PFSK-1 (cell line): ENCODE data around the gene FOXN1.

Experiments used
- FOXP2 ChIP-seq: optimal IDR thresholded peaks from 2 replicates; pipeline ENCODE3; 2011; ENCODE audit warnings: borderline replicate concordance, control low read depth, inconsistent platforms; ENCODE audit not compliant: insufficient read depth; ENCODE audit errors: extremely low read length, extremely low read depth
- POLR2AphosphoS5 ChIP-seq: IDR thresholded peaks from 2 replicates; pipeline ENCODE4 v1.6.1; 2012; ENCODE audit warnings: low read depth, mild to moderate bottlenecking, control low read depth, low read length, moderate library complexity
- SIN3A ChIP-seq: IDR thresholded peaks from 2 replicates; pipeline ENCODE4 v1.6.1; 2012; ENCODE audit warnings: mild to moderate bottlenecking, low read length, moderate library complexity, borderline replicate concordance; ENCODE audit not compliant: insufficient read depth
- TAF1 ChIP-seq: IDR thresholded peaks from 2 replicates; pipeline ENCODE4 v1.6.1; 2012; ENCODE audit warnings: low read length, control low read depth, borderline replicate concordance; ENCODE audit not compliant: insufficient read depth
- TF ChIP-seq, protein P1 (sequence below), 2 experiments: IDR thresholded peaks; 2 replicates each; pipeline versions ENCODE4 v1.6.1 to v1.8.0; 2011 to 2012; ENCODE audit warnings: low read depth in 2 of 2, low read length in 2 of 2, control low read depth in 1 of 2, inconsistent platforms in 1 of 2, mild to moderate bottlenecking in 1 of 2, moderate library complexity in 1 of 2; ENCODE audit not compliant: insufficient read depth in 1 of 2

FOXN1 gene

DNA sequence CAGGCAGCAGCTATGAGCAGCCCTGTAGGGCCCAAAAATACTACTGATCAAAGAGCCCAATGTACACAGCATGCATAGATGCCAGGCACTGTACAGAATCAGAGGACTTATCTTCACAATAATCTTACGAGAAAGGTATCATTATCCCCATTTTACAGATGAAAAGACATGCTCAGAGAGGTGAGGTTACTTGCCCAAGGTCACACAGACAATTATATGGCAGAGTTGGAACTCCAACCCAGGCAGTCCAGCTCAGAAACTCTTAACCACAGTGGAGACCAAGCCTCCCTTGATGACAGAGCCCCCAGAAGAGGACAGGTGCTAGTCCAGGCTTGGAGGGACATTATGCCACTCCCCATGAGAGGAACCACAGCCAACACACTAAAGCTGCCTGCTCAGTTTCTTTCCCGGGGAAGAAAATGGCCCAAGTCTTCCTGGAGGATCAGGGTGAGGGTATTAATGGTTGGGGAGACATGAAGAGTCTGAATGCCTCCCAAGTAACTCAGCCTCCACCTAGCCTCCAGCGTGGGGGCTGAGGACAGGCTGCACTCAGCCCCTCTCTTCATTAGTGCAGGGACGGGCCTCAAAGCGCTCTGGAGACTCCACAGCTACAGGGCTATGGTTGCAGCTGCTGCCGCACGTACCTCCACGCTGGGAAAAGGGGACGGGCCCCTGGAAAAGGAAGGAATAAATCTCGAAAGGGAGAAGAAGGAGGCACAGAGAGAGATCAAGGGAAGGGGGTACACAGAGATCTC is 45.5 kb downstream of the FOXN1 start:
- no peak for TF ChIP-seq FOXP2
- no peak for TF ChIP-seq TAF1
- no peak for TF ChIP-seq POLR2AphosphoS5
- no peak for TF ChIP-seq SIN3A

DNA sequence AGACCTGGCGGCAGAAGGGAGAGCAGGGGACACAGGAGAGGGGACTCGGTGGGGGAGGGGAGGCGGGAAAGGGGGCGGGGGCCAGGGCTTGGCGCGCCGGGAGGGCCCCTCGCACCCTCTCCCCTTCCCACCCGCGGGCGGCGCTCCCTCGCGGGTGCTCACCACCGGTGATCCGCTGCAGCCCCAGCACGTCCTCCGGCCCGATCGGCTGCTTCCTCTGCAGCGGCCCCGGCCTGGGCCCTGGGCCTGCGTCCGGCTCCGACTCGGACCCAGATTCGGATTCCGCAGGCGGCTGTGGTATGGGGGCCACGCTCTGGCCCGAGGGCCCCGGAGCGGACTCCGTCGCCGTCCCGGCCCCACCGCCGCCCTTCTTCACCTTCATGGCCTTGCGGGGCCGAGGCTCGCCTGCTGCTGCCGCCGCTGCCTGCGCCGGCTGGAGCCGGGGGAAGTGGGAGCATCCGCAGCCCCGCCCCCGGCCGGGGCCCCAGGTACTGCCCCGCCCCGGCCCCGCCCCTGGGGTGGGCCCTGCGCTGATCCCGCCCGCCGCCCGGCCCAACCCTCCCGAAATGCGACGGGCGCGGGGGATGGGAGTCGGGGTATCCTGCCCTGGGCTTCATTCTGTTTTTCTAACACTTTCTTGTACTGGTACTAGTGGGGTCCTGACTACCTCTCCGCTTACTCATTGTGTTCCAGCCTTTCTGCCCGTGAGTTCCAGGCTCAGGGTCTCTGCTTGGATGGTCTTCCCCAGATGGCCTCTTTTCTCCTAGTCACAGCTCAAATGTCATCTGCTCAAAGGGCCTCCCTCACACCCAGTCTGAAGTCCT is 46.2 kb downstream of the FOXN1 start, which contains the start of gene UNC119:
Gene UNC119 (minus strand): TSS at position 449 of the 824 bp plus-strand sequence. CDS start 67 bp downstream, at position 382.
- TF ChIP-seq POLR2AphosphoS5 (peak; percentile 90), TAF1 (peak; percentile 77; the same call in 1 of the 2 replicates), FOXP2 (peak; percentile 13), SIN3A (no peak)
- TF ChIP-seq, protein P1, sequence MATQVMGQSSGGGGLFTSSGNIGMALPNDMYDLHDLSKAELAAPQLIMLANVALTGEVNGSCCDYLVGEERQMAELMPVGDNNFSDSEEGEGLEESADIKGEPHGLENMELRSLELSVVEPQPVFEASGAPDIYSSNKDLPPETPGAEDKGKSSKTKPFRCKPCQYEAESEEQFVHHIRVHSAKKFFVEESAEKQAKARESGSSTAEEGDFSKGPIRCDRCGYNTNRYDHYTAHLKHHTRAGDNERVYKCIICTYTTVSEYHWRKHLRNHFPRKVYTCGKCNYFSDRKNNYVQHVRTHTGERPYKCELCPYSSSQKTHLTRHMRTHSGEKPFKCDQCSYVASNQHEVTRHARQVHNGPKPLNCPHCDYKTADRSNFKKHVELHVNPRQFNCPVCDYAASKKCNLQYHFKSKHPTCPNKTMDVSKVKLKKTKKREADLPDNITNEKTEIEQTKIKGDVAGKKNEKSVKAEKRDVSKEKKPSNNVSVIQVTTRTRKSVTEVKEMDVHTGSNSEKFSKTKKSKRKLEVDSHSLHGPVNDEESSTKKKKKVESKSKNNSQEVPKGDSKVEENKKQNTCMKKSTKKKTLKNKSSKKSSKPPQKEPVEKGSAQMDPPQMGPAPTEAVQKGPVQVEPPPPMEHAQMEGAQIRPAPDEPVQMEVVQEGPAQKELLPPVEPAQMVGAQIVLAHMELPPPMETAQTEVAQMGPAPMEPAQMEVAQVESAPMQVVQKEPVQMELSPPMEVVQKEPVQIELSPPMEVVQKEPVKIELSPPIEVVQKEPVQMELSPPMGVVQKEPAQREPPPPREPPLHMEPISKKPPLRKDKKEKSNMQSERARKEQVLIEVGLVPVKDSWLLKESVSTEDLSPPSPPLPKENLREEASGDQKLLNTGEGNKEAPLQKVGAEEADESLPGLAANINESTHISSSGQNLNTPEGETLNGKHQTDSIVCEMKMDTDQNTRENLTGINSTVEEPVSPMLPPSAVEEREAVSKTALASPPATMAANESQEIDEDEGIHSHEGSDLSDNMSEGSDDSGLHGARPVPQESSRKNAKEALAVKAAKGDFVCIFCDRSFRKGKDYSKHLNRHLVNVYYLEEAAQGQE (IDR thresholded peaks at IDR 0.05; ENCODE audit: insufficient read depth in 1 of 2, low read depth in 2 of 2, low read length in 2 of 2) = no peak

DNA sequence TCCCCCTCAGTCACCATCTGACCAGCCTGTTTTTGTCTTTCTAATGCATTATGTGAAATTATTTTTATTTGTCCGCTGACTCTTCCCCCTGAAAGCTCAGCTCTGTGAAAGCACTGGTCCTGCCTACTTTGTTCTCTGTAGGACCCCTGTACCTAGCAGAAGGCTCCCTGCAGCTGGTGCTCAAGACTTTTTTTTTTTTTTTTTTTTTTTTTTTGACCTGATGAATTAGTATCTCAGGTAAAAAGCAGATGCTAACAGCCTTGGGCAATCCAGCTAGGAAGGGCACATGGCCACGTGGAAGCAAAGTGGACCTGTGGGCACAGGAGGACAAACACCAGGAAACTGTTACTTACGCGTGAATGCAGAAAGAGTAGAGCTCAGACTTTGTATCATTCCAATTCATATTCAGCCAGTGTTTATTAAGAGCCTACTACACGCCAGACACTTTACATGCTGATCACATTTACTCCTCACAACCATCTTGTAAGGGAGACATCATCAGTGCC is 46.9 kb downstream of the FOXN1 start:
- TF ChIP-seq TAF1 = no peak
- TF ChIP-seq, protein P1 (IDR thresholded peaks at IDR 0.05; ENCODE audit: insufficient read depth in 1 of 2, low read depth in 2 of 2, low read length in 2 of 2) = no peak
- no peak for TF ChIP-seq SIN3A
- no peak for TF ChIP-seq FOXP2

DNA sequence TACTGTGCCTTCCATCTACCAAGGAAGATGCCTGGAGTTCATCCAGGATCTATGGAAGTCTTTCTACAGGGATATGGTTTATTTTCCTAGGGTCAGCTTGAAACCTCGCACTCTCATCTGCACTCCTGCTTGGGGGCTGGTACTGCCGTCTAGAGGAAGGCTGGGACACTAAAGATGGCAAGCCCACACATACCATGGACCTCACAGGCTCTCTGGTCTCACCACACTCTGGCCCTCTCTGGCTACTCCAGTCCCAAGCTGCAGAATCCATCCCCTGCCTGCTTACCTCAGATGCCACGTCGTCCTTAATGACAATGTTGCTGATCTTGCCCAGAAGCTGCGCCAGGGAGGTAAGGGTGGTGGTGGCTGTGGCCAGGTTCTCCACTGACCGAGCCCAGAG is 48.4 kb downstream of the FOXN1 start:
- no peak for TF ChIP-seq FOXP2

DNA sequence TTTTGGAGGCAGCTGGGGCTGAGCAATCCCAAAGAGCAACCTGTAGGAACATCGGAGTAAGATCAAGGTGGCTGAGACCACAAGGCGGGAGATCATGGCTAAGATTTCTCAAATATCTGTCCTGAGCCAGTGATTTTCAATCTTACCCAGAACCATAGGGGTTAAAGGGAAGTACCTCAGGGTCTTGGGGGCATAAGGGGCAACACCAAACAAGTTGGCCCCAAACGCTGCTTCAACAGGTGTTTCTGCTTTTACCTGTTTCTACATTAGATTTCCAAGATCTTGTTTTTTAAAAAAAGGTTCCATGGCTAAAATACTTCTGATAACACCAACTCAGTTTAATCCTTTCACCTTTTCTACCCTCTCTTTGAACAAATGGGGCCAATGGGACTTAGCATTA is 48.9 kb downstream of the FOXN1 start:
- TF ChIP-seq, protein P1 (IDR thresholded peaks at IDR 0.05; ENCODE audit: insufficient read depth in 1 of 2, low read depth in 2 of 2, low read length in 2 of 2) = no peak
- TF ChIP-seq FOXP2 (no peak), TAF1 (no peak)

DNA sequence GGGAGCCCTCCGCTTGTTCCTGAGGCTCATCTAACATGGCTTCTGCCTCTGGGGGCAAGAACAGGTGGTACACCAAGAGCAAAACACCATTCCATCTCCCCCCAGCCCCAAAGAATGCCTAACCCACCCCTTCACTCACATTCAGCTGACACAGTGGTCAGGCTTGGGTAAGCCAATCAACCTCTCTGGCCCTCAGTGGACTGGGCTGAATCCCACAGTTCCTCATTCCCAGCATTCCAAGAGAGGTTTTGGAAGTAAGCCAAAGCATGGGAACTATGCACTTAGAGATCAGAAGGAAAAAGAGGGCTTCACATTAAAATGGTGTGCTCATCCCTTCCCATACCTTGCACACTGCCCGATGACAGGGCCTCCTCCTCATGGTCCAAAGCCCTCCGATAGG is 57.3 kb downstream of the FOXN1 start:
- TF ChIP-seq SIN3A (no peak), TAF1 (no peak), POLR2AphosphoS5 (no peak), FOXP2 (no peak)
- TF ChIP-seq, protein P1 (IDR thresholded peaks at IDR 0.05; ENCODE audit: insufficient read depth in 1 of 2, low read depth in 2 of 2, low read length in 2 of 2) = no peak
